Erythroblast (primary cell): ENCODE results near the gene COQ2.

ENCODE experiments used
- GATA1 ChIP-seq: IDR thresholded peaks from 2 replicates; pipeline ENCODE4 v1.6.1; 2011; ENCODE audit warnings: low read depth, mild to moderate bottlenecking, control low read depth, low read length, moderate library complexity
- POLR2A ChIP-seq: IDR thresholded peaks from 2 replicates; pipeline ENCODE4 v1.6.1; 2011; ENCODE audit warnings: mild to moderate bottlenecking, low read length

- TF ChIP-seq POLR2A, result no peak
- TF ChIP-seq GATA1, result no peak
Measured at GRCh38 chr4:83259586-83259985, 25.0 kb downstream of the COQ2 start.
